Epithelial cell of esophagus (primary cell): ENCODE data around the gene CTNNBIP1.

Experiments used
- DNase-seq: peaks from one replicate; pipeline ENCODE4 v3.0.0; 2010; ENCODE audit warnings: low read depth
- H3K4me3 ChIP-seq: 2 replicates; pipeline ENCODE4 v1.5.1; 2011; ENCODE audit warnings: mild to moderate bottlenecking, low read length, control low read depth
- TF ChIP-seq, protein P1 (sequence below): IDR thresholded peaks from 2 replicates; pipeline ENCODE4 v1.5.1; 2011; ENCODE audit warnings: low read depth, mild to moderate bottlenecking, low read length, control low read depth, inconsistent platforms; ENCODE audit not compliant: insufficient read depth; ENCODE audit errors: missing control alignments

Gene CTNNBIP1

DNA sequence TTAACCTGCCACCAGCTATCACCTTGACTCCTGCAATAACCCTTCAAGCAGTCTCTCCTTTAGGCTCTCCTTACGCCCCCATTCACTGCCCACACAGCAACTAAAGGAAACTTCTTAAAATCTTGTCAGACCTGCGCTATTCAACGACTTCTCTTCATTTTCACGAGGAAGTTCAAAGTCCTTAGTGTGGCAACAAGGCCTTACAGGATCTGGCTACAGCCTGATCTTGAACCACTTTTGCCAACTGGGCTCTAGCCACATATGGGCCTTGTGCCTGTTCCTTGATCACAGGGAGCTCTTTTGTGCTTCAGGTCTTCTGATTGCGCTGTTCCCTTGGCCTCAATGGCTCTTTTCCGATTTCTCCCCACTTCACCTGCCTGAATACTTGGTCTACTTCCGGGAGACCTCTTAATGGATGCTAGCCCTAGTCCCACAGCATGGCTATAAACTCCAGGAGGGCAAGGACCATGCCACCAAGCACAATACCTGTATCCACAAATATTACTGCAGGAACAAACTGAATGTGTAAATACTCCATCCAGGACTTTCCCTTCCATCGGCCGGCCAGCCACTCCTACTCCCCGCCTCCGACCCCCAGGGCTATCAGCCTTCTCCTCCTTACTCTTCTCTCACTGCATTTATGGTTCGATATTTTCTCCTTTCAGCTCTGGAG lies 2.3 kb upstream of the CTNNBIP1 start:
- no peak for DNase-seq
- TF ChIP-seq, protein P1, sequence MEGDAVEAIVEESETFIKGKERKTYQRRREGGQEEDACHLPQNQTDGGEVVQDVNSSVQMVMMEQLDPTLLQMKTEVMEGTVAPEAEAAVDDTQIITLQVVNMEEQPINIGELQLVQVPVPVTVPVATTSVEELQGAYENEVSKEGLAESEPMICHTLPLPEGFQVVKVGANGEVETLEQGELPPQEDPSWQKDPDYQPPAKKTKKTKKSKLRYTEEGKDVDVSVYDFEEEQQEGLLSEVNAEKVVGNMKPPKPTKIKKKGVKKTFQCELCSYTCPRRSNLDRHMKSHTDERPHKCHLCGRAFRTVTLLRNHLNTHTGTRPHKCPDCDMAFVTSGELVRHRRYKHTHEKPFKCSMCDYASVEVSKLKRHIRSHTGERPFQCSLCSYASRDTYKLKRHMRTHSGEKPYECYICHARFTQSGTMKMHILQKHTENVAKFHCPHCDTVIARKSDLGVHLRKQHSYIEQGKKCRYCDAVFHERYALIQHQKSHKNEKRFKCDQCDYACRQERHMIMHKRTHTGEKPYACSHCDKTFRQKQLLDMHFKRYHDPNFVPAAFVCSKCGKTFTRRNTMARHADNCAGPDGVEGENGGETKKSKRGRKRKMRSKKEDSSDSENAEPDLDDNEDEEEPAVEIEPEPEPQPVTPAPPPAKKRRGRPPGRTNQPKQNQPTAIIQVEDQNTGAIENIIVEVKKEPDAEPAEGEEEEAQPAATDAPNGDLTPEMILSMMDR: no peak
- H3K4me3 ChIP-seq: no peak overlapping the region

- peak overlapping the region; percentile 72 for H3K4me3 ChIP-seq
- TF ChIP-seq, protein P1: no peak
- peak; percentile 100 for DNase-seq
These were observed 532 bp upstream of the CTNNBIP1 start for GRCh38 chr1:9910423-9911178.

GRCh38 chr1:9909234-9910046 lies 629 bp downstream of the CTNNBIP1 start:
- peak; percentile 74 for DNase-seq
- H3K4me3 ChIP-seq: peak overlapping the region; percentile 81
- TF ChIP-seq, protein P1: no peak

GRCh38 chr1:9908871-9909233 lies 1.2 kb downstream of the CTNNBIP1 start:
- TF ChIP-seq, protein P1: no peak
- no peak for DNase-seq
- H3K4me3 ChIP-seq: peak overlapping the region; percentile 81

- no peak overlapping the region for H3K4me3 ChIP-seq
- TF ChIP-seq, protein P1: no peak
- DNase-seq: no peak
These were observed 2.6 kb downstream of the CTNNBIP1 start for GRCh38 chr1:9907441-9907840.

GRCh38 chr1:9906466-9906865 lies 3.6 kb downstream of the CTNNBIP1 start:
- TF ChIP-seq, protein P1: no peak
- H3K4me3 ChIP-seq: no peak overlapping the region
- no peak for DNase-seq
